ENCODE results near the gene ASNSD1.
"Not testable (repeated sequence)": the region's sequence is repeated elsewhere in the genome, so short reads cannot be mapped to it uniquely, and the experiment has no call there.

DNA sequence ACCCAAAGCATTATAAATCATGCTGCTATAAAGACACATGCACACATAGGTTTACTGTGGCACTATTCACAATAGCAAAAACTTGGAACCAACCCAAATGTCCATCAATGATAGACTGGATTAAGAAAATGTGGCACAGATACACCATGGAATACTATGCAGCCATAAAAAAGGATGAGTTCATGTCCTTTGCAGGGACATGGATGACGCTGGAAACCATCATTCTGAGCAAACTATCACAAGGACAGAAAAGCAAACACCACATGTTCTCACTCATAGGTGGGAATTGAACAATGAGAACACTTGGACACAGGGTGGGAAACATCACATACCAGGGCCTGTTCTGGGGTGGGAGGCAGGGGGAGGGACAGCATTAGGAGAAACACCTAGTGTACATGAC is 56.3 kb downstream of the ASNSD1 start:
- not testable (repeated sequence) for TF ChIP-seq CTCF (IDR thresholded peaks at IDR 0.05; ENCODE audit: low read depth, low read length); EZH2phosphoT487 (IDR thresholded peaks at IDR 0.05; ENCODE audit: low read depth)
